Pancreas (tissue), 10 donors: ENCODE results near the gene CMYA5. TPM values are rescaled to one million over a fixed set of nuclear protein-coding genes. Genes with fewer than 3 reads are reported as not detected.
A peak's percentile ranks its signal among the peaks of the same experiment; 100 is the strongest.

ENCODE experiments used
- ATAC-seq, 4 donors: fragments of 200-7000 bp; cut with Tn5 transposase; one replicate each; pipeline versions ENCODE4 v1.8.0 to v1.9.1; 2020; ENCODE audit warnings: mild to moderate bottlenecking in 4 of 4, moderate library complexity in 4 of 4
- DNase-seq, 6 donors: peaks; one replicate each; pipeline ENCODE4 v3.0.0-alpha.2; 2020
- FAIRE-seq: peaks from 2 replicates; lab custom pipeline; 2012; peaks lifted over from hg19 to GRCh38; lab: Jason Lieb, UNC
- H3K27ac ChIP-seq, 4 donors: fragments of 200-600 bp; sonication (generic); 1 replicate in 3 of 4; 2 replicates in 1 of 4; pipeline versions ENCODE4 v1.5.0 to v1.8.0; 2020
- H3K27me3 ChIP-seq, 4 donors: fragments of 200-600 bp; one replicate each; pipeline ENCODE4 v1.8.0; 2021
- H3K36me3 ChIP-seq, 3 donors: fragments of 200-600 bp; sonication (generic) in 1 of 3; one replicate each; pipeline versions ENCODE4 v1.5.0 to v1.8.0; 2020 to 2021
- H3K4me1 ChIP-seq, 3 donors: fragments of 200-600 bp; one replicate each; pipeline ENCODE4 v1.8.0; 2021
- H3K4me3 ChIP-seq, 4 donors: fragments of 200-600 bp; sonication (generic) in 2 of 4; one replicate each; pipeline versions ENCODE4 v1.5.0 to v1.8.0; 2020 to 2021
- H3K9me3 ChIP-seq, 4 donors: fragments of 200-600 bp; one replicate each; pipeline ENCODE4 v1.8.0; 2021
- CTCF ChIP-seq, 4 donors: fragments of 200-600 bp; sonication (generic) in 3 of 4; IDR thresholded peaks; one replicate each; pipeline versions ENCODE4 v1.5.0 to v1.8.0; 2021; ENCODE audit warnings: antibody characterized with exemption in 4 of 4
- WGBS, 2 donors: extraction: QIAGEN DNeasy Blood & Tissue Kit; methylation state at CpG; one replicate each; pipeline ENCODE4 v1.1.7; 2013; 5-methylcytosine and 5-hydroxymethylcytosine counted together
- intact Hi-C, 3 donors: fragments of 100-400 bp; cut with DNase I; formaldehyde crosslinking; loops; one replicate each; pipeline versions ENCODE4 v1.11.1 to v1.14.2; 2022
- polyA plus RNA-seq, 2 donors: library from polyadenylated mRNA; stranded (reverse); fragments of 200-250 nt; gene quantifications; one replicate each; pipeline ENCODE4 v1.2.3, GENCODE V29; 2013
- total RNA-seq, 6 donors: library from RNA; stranded (reverse); fragmentation: NEBNext Ultra II Directional in 4 of 6; extraction: Animal tissue kit (Norgen Biotek cat#: 25700) in 4 of 6; gene quantifications; one replicate each; pipeline versions ENCODE4 v1.2.1 to v1.2.4, GENCODE V29; 2021 to 2023
- donor health status: healthy with polysubstance abuse.
- donor health status: DM: no; HTN: no; CAD: no; lungs with moderate emphysema.
- donor health status: DM: no; HTN: no; CAD: no.
- donor health status: control.
- donor health status: control.
- donor health status: Bipolar disorder and iron deficiency.
- donor health status: DM: yes; HTN: yes; CAD: no.
- donor health status: DM: no; HTN: no; CAD: no.
- donor health status: DM: no; HTN: no; CAD: no.
- donor health status: DM: yes; HTN: yes; CAD: no.

Gene CMYA5
- total and polyA plus RNA-seq, 8 donors = 0.09 to 0.84 (median 0.39) TPM

- 93 to 96% methylated on average over 4 of the region's 4 CpGs for WGBS, 2 donors
- FAIRE-seq (no peak), ATAC-seq (no peak)
Measured at GRCh38 chr5:79832911-79833310, 143.3 kb downstream of the CMYA5 start.

GRCh38 chr5:79834098-79834753, 144.6 kb downstream of the CMYA5 start:
- DNase-seq (no peak), FAIRE-seq (no peak), ATAC-seq (peak; percentile 44 to 68 (median 54))
- Histone ChIP-seq H3K36me3 (no peaks in the 10 kb centered on the region), H3K4me3 (no peak overlapping the region), H3K27me3 (no peaks in the 10 kb centered on the region), H3K27ac (peak overlapping the region in 3 of 4 donors; percentile 55 to 80 (median 62)), H3K4me1 (peaks cover 7 to 21% (median 15%) of the 10 kb centered on the region in 3 donors), H3K9me3 (no peaks in the 10 kb centered on the region)
- no peak for TF ChIP-seq CTCF (IDR thresholded peaks at IDR 0.05)
- 42 to 47% methylated on average over 3 of the region's 3 CpGs for WGBS, 2 donors
- intact Hi-C loops = no loop called here

More at GRCh38 chr5:79832911-79833310, 143.3 kb downstream of the CMYA5 start:
- H3K36me3 ChIP-seq = no peaks in the 10 kb centered on the region
- peaks cover 7 to 17% (median 11%) of the 10 kb centered on the region in 3 donors for H3K4me1 ChIP-seq
- no peaks in the 10 kb centered on the region for H3K9me3 ChIP-seq
- no peak overlapping the region for H3K4me3 ChIP-seq
- no peak for DNase-seq
- H3K27me3 ChIP-seq = no peaks in the 10 kb centered on the region
- no peak overlapping the region for H3K27ac ChIP-seq
- TF ChIP-seq CTCF (IDR thresholded peaks at IDR 0.05) = no peak
- intact Hi-C loops = no loop called here

- no peak for FAIRE-seq
- H3K4me3 ChIP-seq = no peak overlapping the region
- no peaks in the 10 kb centered on the region for H3K36me3 ChIP-seq
- DNase-seq = peak in 5 of 6 donors; percentile 19 to 60 (median 45)
- 47 to 58% methylated on average over 12 of the region's 12 CpGs for WGBS, 2 donors
- H3K27ac ChIP-seq = peak overlapping the region; percentile 35 to 80 (median 58)
- H3K27me3 ChIP-seq = no peaks in the 10 kb centered on the region
- H3K4me1 ChIP-seq = peaks cover 7 to 21% (median 15%) of the 10 kb centered on the region in 3 donors
- H3K9me3 ChIP-seq = no peaks in the 10 kb centered on the region
- intact Hi-C loops = no loop called here
- ATAC-seq = peak; percentile 73 to 85 (median 82)
- no peak for TF ChIP-seq CTCF (IDR thresholded peaks at IDR 0.05)
Measured at GRCh38 chr5:79834754-79835714, 145.4 kb downstream of the CMYA5 start.

- intact Hi-C loops = no loop called here
- no peak for TF ChIP-seq CTCF (IDR thresholded peaks at IDR 0.05)
- ATAC-seq (peak in 2 of 4 donors; percentile 14 to 42), DNase-seq (no peak), FAIRE-seq (no peak)
- peaks cover 7 to 21% (median 12%) of the 10 kb centered on the region in 3 donors for H3K4me1 ChIP-seq
- no peak overlapping the region for H3K27ac ChIP-seq
- H3K27me3 ChIP-seq = no peaks in the 10 kb centered on the region
- H3K4me3 ChIP-seq = no peak overlapping the region
- no peaks in the 10 kb centered on the region for H3K9me3 ChIP-seq
- 48 to 53% methylated on average over 6 of the region's 6 CpGs for WGBS, 2 donors
- no peaks in the 10 kb centered on the region for H3K36me3 ChIP-seq
Measured at GRCh38 chr5:79837761-79838551, 148.3 kb downstream of the CMYA5 start.
